HFF-Myc (cell line): ENCODE measurements around the gene AHNAK2.
A peak's percentile ranks its signal among the peaks of the same experiment; 100 is the strongest.

Source experiments
- DNase-seq: peaks from one replicate; pipeline ENCODE4 v3.0.0-alpha.2; 2011; ENCODE audit warnings: low read depth; ENCODE audit errors: extremely low read depth
- H3K4me3 ChIP-seq: replicated peaks from 2 replicates; pipeline ENCODE4 v1.5.1; 2011; ENCODE audit warnings: low read depth, mild to moderate bottlenecking, control low read depth, low read length
- CTCF ChIP-seq: IDR thresholded peaks from 2 replicates; pipeline ENCODE4 v1.5.1; 2012; ENCODE audit warnings: mild to moderate bottlenecking, low read depth, low read length, control low read depth; ENCODE audit errors: missing control alignments

The AHNAK2 gene

GRCh38 chr14:104932676-104933631 lies 45.2 kb downstream of the AHNAK2 start:
- peak; percentile 37 for DNase-seq
- TF ChIP-seq CTCF, result peak; percentile 59
- H3K4me3 ChIP-seq, result peak overlapping the region; percentile 41

- H3K4me3 ChIP-seq, result no peak overlapping the region
- no peak for DNase-seq
- no peak for TF ChIP-seq CTCF
Observed at GRCh38 chr14:104931771-104932675, 46.2 kb downstream of the AHNAK2 start.

- H3K4me3 ChIP-seq, result no peak overlapping the region
- TF ChIP-seq CTCF, result no peak
- no peak for DNase-seq
Observed at GRCh38 chr14:104931304-104931770, 46.8 kb downstream of the AHNAK2 start.

GRCh38 chr14:104930526-104931303 lies 47.5 kb downstream of the AHNAK2 start:
- no peak overlapping the region for H3K4me3 ChIP-seq
- TF ChIP-seq CTCF, result no peak
- DNase-seq, result no peak

- DNase-seq, result no peak
- no peak for TF ChIP-seq CTCF
- H3K4me3 ChIP-seq, result no peak overlapping the region
Observed at GRCh38 chr14:104929268-104930230, 48.6 kb downstream of the AHNAK2 start.
